Hepatocyte (in vitro differentiated cells): ENCODE measurements around the gene KMT5C.

Source experiments
- EZH2 ChIP-seq: fragments of 200-600 bp; sonication (generic); IDR thresholded peaks from 2 replicates; pipeline ENCODE4 v1.6.1; 2016; ENCODE audit warnings: antibody characterized with exemption, mild to moderate bottlenecking, borderline replicate concordance
- TF ChIP-seq, protein P1 (sequence below): fragments of 200-600 bp; sonication (generic); IDR thresholded peaks from 2 replicates; pipeline ENCODE4 v1.5.1; 2016; ENCODE audit warnings: antibody characterized with exemption, mild to moderate bottlenecking; ENCODE audit not compliant: poor library complexity

DNA sequence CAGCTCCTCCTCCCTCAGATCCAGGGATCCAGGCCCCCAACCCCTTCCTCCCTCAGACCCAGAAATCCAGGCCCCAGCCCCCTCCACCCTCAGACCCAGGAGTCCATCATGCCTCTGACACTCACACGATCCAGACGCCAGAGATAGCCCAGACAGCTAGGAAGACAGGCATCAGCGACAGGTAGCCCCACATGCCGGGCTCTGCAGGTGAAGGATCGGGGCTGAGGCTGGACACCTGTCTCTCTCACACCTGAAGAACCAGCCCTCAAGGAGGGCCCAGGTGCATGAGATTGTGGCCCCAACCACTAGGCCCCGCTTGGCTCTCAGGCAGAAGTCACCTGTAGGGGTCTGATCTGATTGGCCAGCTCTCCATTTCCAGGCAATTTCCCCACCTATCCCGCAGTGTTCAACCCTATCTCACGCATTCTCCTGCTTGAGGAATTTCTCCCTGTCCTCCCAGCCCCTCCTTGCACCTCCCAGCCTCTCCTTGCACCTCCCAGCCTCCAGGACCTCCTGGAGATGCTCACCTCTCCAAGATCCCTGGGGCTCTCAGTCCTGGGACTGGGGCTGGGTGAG is 18.7 kb upstream of the KMT5C start:
- TF ChIP-seq, protein P1, sequence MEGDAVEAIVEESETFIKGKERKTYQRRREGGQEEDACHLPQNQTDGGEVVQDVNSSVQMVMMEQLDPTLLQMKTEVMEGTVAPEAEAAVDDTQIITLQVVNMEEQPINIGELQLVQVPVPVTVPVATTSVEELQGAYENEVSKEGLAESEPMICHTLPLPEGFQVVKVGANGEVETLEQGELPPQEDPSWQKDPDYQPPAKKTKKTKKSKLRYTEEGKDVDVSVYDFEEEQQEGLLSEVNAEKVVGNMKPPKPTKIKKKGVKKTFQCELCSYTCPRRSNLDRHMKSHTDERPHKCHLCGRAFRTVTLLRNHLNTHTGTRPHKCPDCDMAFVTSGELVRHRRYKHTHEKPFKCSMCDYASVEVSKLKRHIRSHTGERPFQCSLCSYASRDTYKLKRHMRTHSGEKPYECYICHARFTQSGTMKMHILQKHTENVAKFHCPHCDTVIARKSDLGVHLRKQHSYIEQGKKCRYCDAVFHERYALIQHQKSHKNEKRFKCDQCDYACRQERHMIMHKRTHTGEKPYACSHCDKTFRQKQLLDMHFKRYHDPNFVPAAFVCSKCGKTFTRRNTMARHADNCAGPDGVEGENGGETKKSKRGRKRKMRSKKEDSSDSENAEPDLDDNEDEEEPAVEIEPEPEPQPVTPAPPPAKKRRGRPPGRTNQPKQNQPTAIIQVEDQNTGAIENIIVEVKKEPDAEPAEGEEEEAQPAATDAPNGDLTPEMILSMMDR: no peak
- TF ChIP-seq EZH2: no peak
